Gastroesophageal sphincter (tissue), 3 donors: Measurements from ENCODE around the gene SYT7.

Experiments
- CTCF ChIP-seq, 4 experiments: fragments of 200-600 bp in 2 of 4; fragments of 450-650 bp in 2 of 4; sonication (generic) in 1 of 4; IDR thresholded peaks; one replicate each; pipeline ENCODE4 v1.5.1; 2017 to 2019; ENCODE audit warnings: antibody characterized with exemption in 4 of 4, mild to moderate bottlenecking in 2 of 4, moderate library complexity in 2 of 4
- POLR2A ChIP-seq, 2 donors: fragments of 450-650 bp; IDR thresholded peaks; one replicate each; pipeline ENCODE4 v1.6.1; 2017; ENCODE audit warnings: antibody characterized with exemption in 2 of 2, mild to moderate bottlenecking in 2 of 2, moderate library complexity in 1 of 2

GRCh38 chr11:61503135-61503770 lies 77.6 kb downstream of the SYT7 start:
- no peak for TF ChIP-seq CTCF (IDR thresholded peaks at IDR 0.05)
- no peak for TF ChIP-seq POLR2A (IDR thresholded peaks at IDR 0.05)
